ENCODE measurements around the gene SPTSSB. TPM values are rescaled to one million over a fixed set of nuclear protein-coding genes. Genes with fewer than 3 reads are reported as not detected.

The SPTSSB gene, protein sequence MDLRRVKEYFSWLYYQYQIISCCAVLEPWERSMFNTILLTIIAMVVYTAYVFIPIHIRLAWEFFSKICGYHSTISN
- total RNA-seq (under 1 TPM in 5 of 9 donors, not detected in 4; 0.06 to 0.97 (median 0.31) TPM), polyA plus RNA-seq (under 1 TPM in 2 of 3 donors, not detected in 1; 0.13 TPM)
- long read RNA-seq, donor 1: 0 reads
- long read RNA-seq, donor 2: 0 reads
- long read RNA-seq, donor 3: 0 reads
- long read RNA-seq, donor 4: 0 reads
- long read RNA-seq, donor 5, partial matches to known transcripts: 0 of 1 reads
- long read RNA-seq, donor 5, other reads (novel, unspliced or antisense): 0 of 1 reads
- long read RNA-seq, donor 6: 0 reads
- long read RNA-seq, donor 7: 0 reads
- long read RNA-seq, donor 8: 0 reads
- long read RNA-seq, donor 9: 0 reads
- long read RNA-seq, donor 10, partial matches to known transcripts: 0 of 1 reads
- long read RNA-seq, donor 10, other reads (novel, unspliced or antisense): 0 of 1 reads

DNA sequence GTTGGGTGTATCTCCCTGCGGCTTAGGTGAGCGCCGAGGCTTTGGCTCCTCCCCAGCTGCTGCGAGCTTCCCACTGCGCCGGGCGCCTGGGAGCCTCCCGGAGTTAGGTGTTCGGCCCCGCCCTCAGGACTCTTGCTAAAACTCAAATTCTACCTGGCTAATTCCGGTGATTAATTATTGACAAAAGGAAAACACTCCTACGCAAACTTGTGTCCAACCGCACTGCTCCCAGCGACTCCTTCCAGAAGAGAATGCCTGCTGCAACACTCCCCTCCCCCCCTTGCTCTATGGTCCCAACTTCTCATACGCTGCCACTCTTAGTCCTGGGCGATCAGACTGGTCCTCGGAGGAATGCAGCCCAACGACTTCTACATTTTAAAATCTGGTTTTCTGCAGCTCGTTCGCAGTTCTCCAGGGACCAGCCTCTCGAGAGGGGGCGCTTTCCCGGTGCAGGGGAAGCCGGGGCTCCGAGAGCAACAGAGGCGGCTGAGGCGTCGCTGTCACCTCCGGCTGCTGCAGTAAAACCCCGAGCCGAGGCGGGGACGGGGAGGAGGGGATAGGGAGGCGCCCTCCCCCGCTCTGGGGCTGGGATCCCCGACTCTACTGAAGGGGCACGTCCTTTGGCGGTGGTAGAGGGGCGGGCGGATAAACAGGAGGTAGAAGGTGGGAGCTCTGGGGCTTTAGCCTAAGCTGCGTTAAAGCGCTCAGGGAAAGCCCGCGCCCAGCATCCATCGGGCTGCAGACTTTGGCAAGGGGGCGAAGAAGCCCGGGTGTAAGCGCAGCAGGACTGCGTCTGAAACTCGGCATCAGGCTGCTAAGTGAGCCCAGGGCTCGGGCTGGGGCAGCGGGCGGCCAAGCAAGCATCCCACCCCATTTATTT is at the start of gene SPTSSB:
Gene SPTSSB, minus strand, starts transcription at position 77 of the 880 bp plus-strand sequence. CDS start 25,194 bp downstream, outside the sequence.
- no peak within 1 kb of the TSS for H3K27ac ChIP-seq
- H3K9me3 ChIP-seq (replicated peaks in 1 of 3): no peaks in the 10 kb centered on the region
- intact Hi-C loops (cut with DNase I): no loop called here
- 2 to 3% (median 2%) methylated on average over 32 to 53 of the region's 53 CpGs for whole genome bisulfite sequencing, 4 donors
- no peaks in the 10 kb centered on the region for H3K36me3 ChIP-seq (replicated peaks in 1 of 2)
- peak within 1 kb of the TSS in 2 of 4 donors; percentile 26 to 64 for H3K4me3 ChIP-seq
- peaks cover 24% of the 10 kb centered on the region for H3K27me3 ChIP-seq
- no peak for TF ChIP-seq POLR2A (IDR thresholded peaks at IDR 0.05)
- TF ChIP-seq, protein P1, sequence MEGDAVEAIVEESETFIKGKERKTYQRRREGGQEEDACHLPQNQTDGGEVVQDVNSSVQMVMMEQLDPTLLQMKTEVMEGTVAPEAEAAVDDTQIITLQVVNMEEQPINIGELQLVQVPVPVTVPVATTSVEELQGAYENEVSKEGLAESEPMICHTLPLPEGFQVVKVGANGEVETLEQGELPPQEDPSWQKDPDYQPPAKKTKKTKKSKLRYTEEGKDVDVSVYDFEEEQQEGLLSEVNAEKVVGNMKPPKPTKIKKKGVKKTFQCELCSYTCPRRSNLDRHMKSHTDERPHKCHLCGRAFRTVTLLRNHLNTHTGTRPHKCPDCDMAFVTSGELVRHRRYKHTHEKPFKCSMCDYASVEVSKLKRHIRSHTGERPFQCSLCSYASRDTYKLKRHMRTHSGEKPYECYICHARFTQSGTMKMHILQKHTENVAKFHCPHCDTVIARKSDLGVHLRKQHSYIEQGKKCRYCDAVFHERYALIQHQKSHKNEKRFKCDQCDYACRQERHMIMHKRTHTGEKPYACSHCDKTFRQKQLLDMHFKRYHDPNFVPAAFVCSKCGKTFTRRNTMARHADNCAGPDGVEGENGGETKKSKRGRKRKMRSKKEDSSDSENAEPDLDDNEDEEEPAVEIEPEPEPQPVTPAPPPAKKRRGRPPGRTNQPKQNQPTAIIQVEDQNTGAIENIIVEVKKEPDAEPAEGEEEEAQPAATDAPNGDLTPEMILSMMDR (IDR thresholded peaks at IDR 0.05): no peak
- DNase-seq: peak in 5 of 7 donors; percentile 6 to 20 (median 12)
- H3K4me1 ChIP-seq (replicated peaks in 1 of 2): peaks cover 10 to 20% of the 10 kb centered on the region in 2 donors

DNA sequence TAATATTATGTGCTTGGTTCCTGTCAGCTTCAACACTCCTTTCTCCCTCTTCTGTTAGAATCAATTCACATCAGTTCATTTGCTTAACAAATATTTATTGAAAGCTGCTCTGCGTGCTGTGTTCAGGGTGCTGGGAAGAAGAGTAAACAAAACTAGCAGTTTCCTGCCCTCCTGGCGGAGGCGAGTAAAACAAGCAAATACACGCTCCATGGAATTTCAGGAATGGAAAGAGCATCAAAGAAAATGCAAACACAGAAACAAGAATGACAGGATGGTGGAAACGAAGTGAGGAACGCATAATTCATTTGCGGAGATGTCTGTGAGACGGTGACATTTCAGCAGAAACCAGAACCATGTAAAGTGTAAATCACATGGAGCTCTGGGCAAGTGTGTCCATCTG is 49.4 kb upstream of the SPTSSB start:
- intact Hi-C loops (cut with DNase I): loop anchor here in 1 of 2 donors (5.0 to 10.0 kb wide), 2 partner anchors 143 to 716 kb away; no protein-coding TSS in a partner anchor
- H3K27me3 ChIP-seq: no peaks in the 10 kb centered on the region
- no peak overlapping the region for H3K27ac ChIP-seq
- no peak for DNase-seq
- WGBS, 4 donors: 62 to 83% (median 71%) methylated on average over 8 of the region's 8 CpGs
- no peak for TF ChIP-seq POLR2A (IDR thresholded peaks at IDR 0.05)
- TF ChIP-seq, protein P1 (IDR thresholded peaks at IDR 0.05): no peak
- H3K4me1 ChIP-seq (replicated peaks in 1 of 2): peaks cover 0 to 8% of the 10 kb centered on the region in 2 donors
- H3K9me3 ChIP-seq (replicated peaks in 1 of 3): no peaks in the 10 kb centered on the region
- H3K36me3 ChIP-seq (replicated peaks in 1 of 2): no peaks in the 10 kb centered on the region
- no peak overlapping the region for H3K4me3 ChIP-seq

DNA sequence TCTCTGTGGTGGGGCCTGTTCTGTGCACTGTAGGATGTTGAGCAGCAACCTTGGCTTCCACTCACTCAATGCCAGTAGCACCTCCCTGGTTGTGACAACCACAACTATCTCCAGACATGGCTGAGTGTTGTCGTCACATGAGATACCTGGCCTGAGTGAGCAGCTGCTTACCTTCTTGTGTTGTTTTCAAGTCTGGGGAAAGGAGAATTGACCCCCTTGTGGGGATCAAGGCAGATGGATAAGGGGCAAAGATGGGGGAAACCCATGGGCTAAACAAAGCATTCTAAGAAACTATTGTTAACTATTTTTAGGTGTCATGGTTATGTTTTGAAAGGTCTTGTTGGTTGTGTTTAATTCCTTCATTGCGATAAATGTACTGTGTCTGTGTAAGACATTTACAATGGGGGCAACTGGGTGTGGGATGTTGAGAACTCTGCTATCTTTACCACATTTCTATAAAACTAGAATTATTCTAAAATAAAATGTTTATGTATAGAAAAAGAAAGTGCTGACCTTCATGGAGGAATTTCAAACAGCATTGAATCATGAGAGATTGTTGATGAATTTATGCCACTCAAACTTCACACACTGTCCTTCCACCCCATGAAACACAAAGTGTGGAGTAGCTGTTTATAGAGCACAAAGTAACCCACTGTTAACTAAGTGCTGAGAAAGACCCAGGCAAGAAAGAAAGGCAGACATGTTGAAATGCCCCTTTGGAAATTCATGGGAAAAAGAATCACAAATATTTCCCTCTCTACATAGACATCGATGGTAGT is 48.4 kb upstream of the SPTSSB start:
- H3K4me3 ChIP-seq: no peak overlapping the region
- H3K27ac ChIP-seq: no peak overlapping the region
- H3K9me3 ChIP-seq (replicated peaks in 1 of 3): no peaks in the 10 kb centered on the region
- 90 to 97% (median 94%) methylated on average over 3 of the region's 3 CpGs for WGBS, 4 donors
- TF ChIP-seq, protein P1 (IDR thresholded peaks at IDR 0.05): no peak
- TF ChIP-seq POLR2A (IDR thresholded peaks at IDR 0.05): no peak
- intact Hi-C loops (cut with DNase I): loop anchor here in 1 of 2 donors (5.0 to 10.0 kb wide), 2 partner anchors 142 to 715 kb away; no protein-coding TSS in a partner anchor
- H3K4me1 ChIP-seq (replicated peaks in 1 of 2): peaks cover 0 to 15% of the 10 kb centered on the region in 2 donors
- no peak for DNase-seq
- no peaks in the 10 kb centered on the region for H3K36me3 ChIP-seq (replicated peaks in 1 of 2)
- no peaks in the 10 kb centered on the region for H3K27me3 ChIP-seq

Data from adrenal gland (tissue), 19 donors.